A549 (cell line): Measurements from ENCODE around the gene SEMA7A. TPM values are rescaled to one million over a fixed set of nuclear protein-coding genes. Genes with fewer than 3 reads are reported as not detected.

Experiments used
- ATAC-seq, 2 experiments: fragments of 200-7000 bp in 1 of 2; fragments of >200 bp in 1 of 2; cut with Nextera tagmentation in 1 of 2; cut with Tn5 transposase in 1 of 2; 3 replicates each; pipeline versions ENCODE4 v1.8.0 to v1.9.1; 2018 to 2020; ENCODE audit warnings: mild to moderate bottlenecking in 1 of 2, moderate library complexity in 1 of 2
- CTCF ChIA-PET: fragments of 300-600 bp; sonication (Branson Sonifier 250); formaldehyde crosslinking; extraction: SDS; loops from one replicate; lab custom pipeline; 2021; ENCODE audit warnings: antibody characterized with exemption, inconsistent platforms; lab: Yijun Ruan, JAX
- POLR2A ChIA-PET: fragments of 350-600 bp; formaldehyde crosslinking; extraction: SDS; loops from one replicate; lab custom pipeline; 2021; ENCODE audit warnings: antibody characterized with exemption, inconsistent platforms; lab: Yijun Ruan, JAX
- DNase-seq, 2 experiments: peaks; one replicate each; pipeline versions ENCODE4 v3.0.0 to v3.0.0-alpha.2; 2011 to 2016; ENCODE audit warnings: low read depth in 1 of 2, low spot score in 1 of 2
- FAIRE-seq: peaks from 2 replicates; lab custom pipeline; 2011; peaks lifted over from hg19 to GRCh38; lab: Jason Lieb, UNC
- H3K27ac ChIP-seq, 2 experiments: fragments of >200 bp; sonication (Bioruptor Twin); formaldehyde crosslinking; 3 replicates each; pipeline ENCODE4 v1.5.1; 2016 to 2017
- H3K4me1 ChIP-seq: fragments of >200 bp; sonication (Bioruptor Twin); formaldehyde crosslinking; 3 replicates; pipeline ENCODE4 v1.6.1; 2016
- H3K4me2 ChIP-seq: fragments of >200 bp; sonication (Bioruptor Twin); formaldehyde crosslinking; 3 replicates; pipeline ENCODE4 v1.6.1; 2016
- H3K4me3 ChIP-seq: fragments of >200 bp; sonication (Bioruptor Twin); formaldehyde crosslinking; 3 replicates; pipeline ENCODE4 v1.5.1; 2016
- H3K9me3 ChIP-seq: fragments of >200 bp; sonication (Bioruptor Twin); formaldehyde crosslinking; 3 replicates; pipeline ENCODE4 v1.6.1; 2016
- CBX2 ChIP-seq: fragments of 200-600 bp; sonication (generic); IDR thresholded peaks from 2 replicates; pipeline ENCODE4 v1.6.1; 2016; ENCODE audit warnings: low read depth, mild to moderate bottlenecking, borderline replicate concordance
- CBX8 ChIP-seq: fragments of 200-600 bp; sonication (generic); IDR thresholded peaks from 2 replicates; pipeline ENCODE4 v1.6.1; 2016
- CHD2 ChIP-seq: fragments of 150-350 bp; IDR thresholded peaks from 2 replicates; pipeline ENCODE4 v1.6.1; 2014; ENCODE audit warnings: low read length; ENCODE audit not compliant: partially characterized antibody
- EP300 ChIP-seq, 2 experiments: fragments of >200 bp; sonication (Bioruptor Twin); formaldehyde crosslinking; IDR thresholded peaks; 2 replicates in 1 of 2; 3 replicates in 1 of 2; pipeline ENCODE4 v1.6.1; 2016 to 2017
- ESRRA ChIP-seq: fragments of 150-350 bp; IDR thresholded peaks from 2 replicates; pipeline ENCODE4 v1.6.1; 2014; ENCODE audit warnings: mild to moderate bottlenecking, low read length, borderline replicate concordance
- FOSB ChIP-seq: fragments of 250-450 bp; sonication (Bioruptor Pico); IDR thresholded peaks from 2 replicates; pipeline ENCODE4 v1.5.0; 2020; ENCODE audit warnings: mild to moderate bottlenecking, moderate library complexity
- FOSL2 ChIP-seq, 2 experiments: fragments of 450-650 bp in 1 of 2; fragments of >200 bp in 1 of 2; sonication (Bioruptor Twin) in 1 of 2; formaldehyde crosslinking; IDR thresholded peaks; 2 replicates each; pipeline versions ENCODE4 v1.5.0 to v1.6.1; 2016 to 2020; ENCODE audit warnings: mild to moderate bottlenecking in 1 of 2, moderate library complexity in 1 of 2
- FOXS1 ChIP-seq: fragments of 250-450 bp; sonication (Bioruptor Pico); IDR thresholded peaks from 2 replicates; pipeline ENCODE4 v1.5.0; 2020; ENCODE audit warnings: mild to moderate bottlenecking, moderate library complexity
- HOXA7 ChIP-seq: fragments of 250-450 bp; sonication (Bioruptor Pico); IDR thresholded peaks from 2 replicates; pipeline ENCODE4 v1.5.0; 2020; ENCODE audit warnings: mild to moderate bottlenecking, moderate library complexity
- HOXB13 ChIP-seq: fragments of 250-450 bp; sonication (Bioruptor Pico); IDR thresholded peaks from 2 replicates; pipeline ENCODE4 v1.5.0; 2020; ENCODE audit warnings: low read depth, mild to moderate bottlenecking, moderate library complexity
- HOXB5 ChIP-seq: fragments of 250-450 bp; sonication (Bioruptor Pico); IDR thresholded peaks from 2 replicates; pipeline ENCODE4 v1.5.0; 2020; ENCODE audit warnings: mild to moderate bottlenecking, moderate library complexity
- JUN ChIP-seq, 2 experiments: fragments of >200 bp; sonication (Bioruptor Twin); formaldehyde crosslinking; IDR thresholded peaks; 2 replicates in 1 of 2; 3 replicates in 1 of 2; pipeline ENCODE4 v1.6.1; 2016 to 2017
- JUNB ChIP-seq: fragments of >200 bp; sonication (Bioruptor Twin); formaldehyde crosslinking; IDR thresholded peaks from 2 replicates; pipeline ENCODE4 v1.6.1; 2016
- KDM1A ChIP-seq: fragments of 200-600 bp; sonication (generic); IDR thresholded peaks from 2 replicates; pipeline ENCODE4 v1.6.1; 2016; ENCODE audit warnings: low read depth, mild to moderate bottlenecking
- MYC ChIP-seq: IDR thresholded peaks from 2 replicates; pipeline ENCODE4 v1.6.1; 2012; ENCODE audit warnings: mild to moderate bottlenecking, inconsistent platforms, low read length, improper control_type of control experiment, borderline replicate concordance
- NPAS2 ChIP-seq: fragments of 250-450 bp; sonication (Bioruptor Pico); IDR thresholded peaks from 2 replicates; pipeline ENCODE4 v1.8.0; 2022; ENCODE audit warnings: mild to moderate bottlenecking, moderate library complexity, borderline replicate concordance
- PHF8 ChIP-seq: fragments of 200-600 bp; sonication (generic); IDR thresholded peaks from 2 replicates; pipeline ENCODE4 v1.6.1; 2016; ENCODE audit warnings: low read depth, mild to moderate bottlenecking, antibody characterized with exemption, moderate library complexity, borderline replicate concordance
- RCOR1 ChIP-seq: fragments of 150-350 bp; IDR thresholded peaks from 2 replicates; pipeline ENCODE4 v1.6.1; 2014; ENCODE audit warnings: antibody characterized with exemption, low read length, low read depth
- RNF2 ChIP-seq: fragments of 200-600 bp; sonication (generic); IDR thresholded peaks from 2 replicates; pipeline ENCODE4 v1.6.1; 2016; ENCODE audit warnings: low read depth, mild to moderate bottlenecking, antibody characterized with exemption, moderate library complexity, borderline replicate concordance
- SMC3 ChIP-seq: fragments of >200 bp; sonication (Bioruptor Twin); formaldehyde crosslinking; IDR thresholded peaks from 3 replicates; pipeline ENCODE4 v1.6.1; 2018; ENCODE audit warnings: inconsistent platforms
- TFCP2L1 ChIP-seq: fragments of 250-450 bp; sonication (Bioruptor Pico); IDR thresholded peaks from 2 replicates; pipeline ENCODE4 v1.5.0; 2021; ENCODE audit warnings: mild to moderate bottlenecking
- ZC3H11A ChIP-seq: fragments of 450-650 bp; IDR thresholded peaks from 2 replicates; pipeline ENCODE4 v1.6.1; 2014; ENCODE audit warnings: antibody characterized with exemption, mild to moderate bottlenecking
- ZFP36 ChIP-seq: fragments of 450-650 bp; IDR thresholded peaks from 2 replicates; pipeline ENCODE4 v1.6.1; 2014; ENCODE audit warnings: borderline replicate concordance; ENCODE audit not compliant: partially characterized antibody
- ZNF302 ChIP-seq: fragments of 250-450 bp; sonication (Bioruptor Pico); IDR thresholded peaks from 2 replicates; pipeline ENCODE4 v1.9.0; 2021; ENCODE audit warnings: inconsistent platforms, mild to moderate bottlenecking, moderate library complexity
- WGBS: methylation state at CpG from one replicate; pipeline ENCODE4 v1.1.6; 2017; ENCODE audit errors: missing lambda C conversion rate; 5-methylcytosine and 5-hydroxymethylcytosine counted together
- polyA plus RNA-seq, 4 experiments: library from polyadenylated mRNA; depleted of rRNA in 3 of 4; stranded (reverse); fragments of >200 nt; fragmentation: RNase III in 1 of 4; extraction: RNeasy Plus Mini Kit Qiagen cat#74134 plus additional on column Dnase treatment in 1 of 4; gene quantifications; 2 replicates in 3 of 4; 3 replicates in 1 of 4; pipeline ENCODE4 v1.2.3, GENCODE V29; 2011 to 2017
- TF ChIP-seq, protein P1 (sequence below): fragments of >200 bp; sonication (Bioruptor Twin); formaldehyde crosslinking; IDR thresholded peaks from 2 replicates; pipeline ENCODE4 v1.6.1; 2016
- TF ChIP-seq, protein P2 (sequence below): fragments of >200 bp; sonication (Bioruptor Twin); formaldehyde crosslinking; IDR thresholded peaks from 3 replicates; pipeline ENCODE4 v1.5.1; 2016
- TF ChIP-seq, protein P3 (sequence below): fragments of >200 bp; sonication (Bioruptor Twin); formaldehyde crosslinking; IDR thresholded peaks from 3 replicates; pipeline ENCODE4 v1.6.1; 2016
- TF ChIP-seq, protein P4 (sequence below): IDR thresholded peaks from 2 replicates; pipeline ENCODE4 v1.6.1; 2012
- TF ChIP-seq, protein P5 (sequence below): IDR thresholded peaks from 2 replicates; pipeline ENCODE4 v1.6.1; 2012; ENCODE audit warnings: low read depth, borderline replicate concordance

Gene SEMA7A
- polyA plus RNA-seq, 2 of the 4 experiments (the other 2 are of a cell fraction) = 0.44 to 1.2 TPM

DNA sequence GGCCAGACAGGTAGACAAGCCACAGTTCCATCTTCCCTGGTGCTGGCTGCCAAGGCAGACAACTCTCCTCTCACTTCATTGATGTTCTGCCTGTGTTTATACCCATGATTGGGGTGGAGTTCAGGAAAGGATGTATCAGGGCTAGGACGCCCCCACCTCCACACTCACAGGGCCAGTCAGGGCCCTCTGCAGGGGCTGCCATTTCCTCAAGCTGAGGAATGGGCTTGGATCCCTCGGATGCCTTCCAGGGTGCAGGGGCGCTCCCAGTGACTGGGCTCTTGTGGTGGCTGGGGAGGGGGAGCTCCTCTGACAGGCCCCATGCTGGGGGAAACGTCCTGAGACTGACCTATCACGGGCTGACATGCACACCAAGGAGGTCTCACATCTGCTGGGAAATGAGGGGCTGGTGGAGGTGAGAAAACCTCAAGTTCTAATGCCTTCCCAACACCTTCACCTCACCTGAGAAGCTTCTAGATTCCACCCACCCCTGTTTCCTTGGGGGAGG, 31.4 kb downstream of the SEMA7A start:
- TF ChIP-seq SMC3 (no peak), NPAS2 (CRISPR knock-in tag) (no peak), TFCP2L1 (CRISPR knock-in tag) (no peak), FOXS1 (CRISPR knock-in tag) (no peak), PHF8 (no peak), KDM1A (no peak), ZC3H11A (no peak), EP300 (IDR thresholded peaks at IDR 0.05) (no peak), ZFP36 (no peak), CBX2 (no peak), FOSL2 (IDR thresholded peaks at IDR 0.05) (no peak), FOSL2 (CRISPR knock-in tag; IDR thresholded peaks at IDR 0.05) (no peak), RNF2 (no peak), CBX8 (no peak), HOXA7 (CRISPR knock-in tag) (no peak), FOSB (CRISPR knock-in tag) (no peak)
- TF ChIP-seq, protein P1, sequence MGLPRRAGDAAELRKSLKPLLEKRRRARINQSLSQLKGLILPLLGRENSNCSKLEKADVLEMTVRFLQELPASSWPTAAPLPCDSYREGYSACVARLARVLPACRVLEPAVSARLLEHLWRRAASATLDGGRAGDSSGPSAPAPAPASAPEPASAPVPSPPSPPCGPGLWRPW = no peak
- TF ChIP-seq, protein P2, sequence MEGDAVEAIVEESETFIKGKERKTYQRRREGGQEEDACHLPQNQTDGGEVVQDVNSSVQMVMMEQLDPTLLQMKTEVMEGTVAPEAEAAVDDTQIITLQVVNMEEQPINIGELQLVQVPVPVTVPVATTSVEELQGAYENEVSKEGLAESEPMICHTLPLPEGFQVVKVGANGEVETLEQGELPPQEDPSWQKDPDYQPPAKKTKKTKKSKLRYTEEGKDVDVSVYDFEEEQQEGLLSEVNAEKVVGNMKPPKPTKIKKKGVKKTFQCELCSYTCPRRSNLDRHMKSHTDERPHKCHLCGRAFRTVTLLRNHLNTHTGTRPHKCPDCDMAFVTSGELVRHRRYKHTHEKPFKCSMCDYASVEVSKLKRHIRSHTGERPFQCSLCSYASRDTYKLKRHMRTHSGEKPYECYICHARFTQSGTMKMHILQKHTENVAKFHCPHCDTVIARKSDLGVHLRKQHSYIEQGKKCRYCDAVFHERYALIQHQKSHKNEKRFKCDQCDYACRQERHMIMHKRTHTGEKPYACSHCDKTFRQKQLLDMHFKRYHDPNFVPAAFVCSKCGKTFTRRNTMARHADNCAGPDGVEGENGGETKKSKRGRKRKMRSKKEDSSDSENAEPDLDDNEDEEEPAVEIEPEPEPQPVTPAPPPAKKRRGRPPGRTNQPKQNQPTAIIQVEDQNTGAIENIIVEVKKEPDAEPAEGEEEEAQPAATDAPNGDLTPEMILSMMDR = no peak
- TF ChIP-seq, protein P3, sequence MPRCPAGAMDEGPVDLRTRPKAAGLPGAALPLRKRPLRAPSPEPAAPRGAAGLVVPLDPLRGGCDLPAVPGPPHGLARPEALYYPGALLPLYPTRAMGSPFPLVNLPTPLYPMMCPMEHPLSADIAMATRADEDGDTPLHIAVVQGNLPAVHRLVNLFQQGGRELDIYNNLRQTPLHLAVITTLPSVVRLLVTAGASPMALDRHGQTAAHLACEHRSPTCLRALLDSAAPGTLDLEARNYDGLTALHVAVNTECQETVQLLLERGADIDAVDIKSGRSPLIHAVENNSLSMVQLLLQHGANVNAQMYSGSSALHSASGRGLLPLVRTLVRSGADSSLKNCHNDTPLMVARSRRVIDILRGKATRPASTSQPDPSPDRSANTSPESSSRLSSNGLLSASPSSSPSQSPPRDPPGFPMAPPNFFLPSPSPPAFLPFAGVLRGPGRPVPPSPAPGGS = no peak
- TF ChIP-seq, protein P4, sequence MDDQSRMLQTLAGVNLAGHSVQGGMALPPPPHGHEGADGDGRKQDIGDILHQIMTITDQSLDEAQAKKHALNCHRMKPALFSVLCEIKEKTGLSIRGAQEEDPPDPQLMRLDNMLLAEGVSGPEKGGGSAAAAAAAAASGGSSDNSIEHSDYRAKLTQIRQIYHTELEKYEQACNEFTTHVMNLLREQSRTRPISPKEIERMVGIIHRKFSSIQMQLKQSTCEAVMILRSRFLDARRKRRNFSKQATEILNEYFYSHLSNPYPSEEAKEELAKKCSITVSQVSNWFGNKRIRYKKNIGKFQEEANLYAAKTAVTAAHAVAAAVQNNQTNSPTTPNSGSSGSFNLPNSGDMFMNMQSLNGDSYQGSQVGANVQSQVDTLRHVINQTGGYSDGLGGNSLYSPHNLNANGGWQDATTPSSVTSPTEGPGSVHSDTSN = no peak
- no peak overlapping the region for H3K4me2 ChIP-seq
- POLR2A ChIA-PET = no interaction called here
- peaks cover 11% of the 10 kb centered on the region for H3K4me1 ChIP-seq
- 62% methylated on average over 2 of the region's 5 CpGs for WGBS
- FAIRE-seq (no peak), ATAC-seq (no peak), DNase-seq (no peak)
- no peak overlapping the region for H3K4me3 ChIP-seq
- CTCF ChIA-PET = interaction anchor here (1.1 to 6.8 kb wide), 4 partner anchors 8 to 36 kb away, joined by 3 to 33 read pairs (median 6); no protein-coding TSS in a partner anchor
- no peaks in the 10 kb centered on the region for H3K9me3 ChIP-seq
- no peak overlapping the region for H3K27ac ChIP-seq

DNA sequence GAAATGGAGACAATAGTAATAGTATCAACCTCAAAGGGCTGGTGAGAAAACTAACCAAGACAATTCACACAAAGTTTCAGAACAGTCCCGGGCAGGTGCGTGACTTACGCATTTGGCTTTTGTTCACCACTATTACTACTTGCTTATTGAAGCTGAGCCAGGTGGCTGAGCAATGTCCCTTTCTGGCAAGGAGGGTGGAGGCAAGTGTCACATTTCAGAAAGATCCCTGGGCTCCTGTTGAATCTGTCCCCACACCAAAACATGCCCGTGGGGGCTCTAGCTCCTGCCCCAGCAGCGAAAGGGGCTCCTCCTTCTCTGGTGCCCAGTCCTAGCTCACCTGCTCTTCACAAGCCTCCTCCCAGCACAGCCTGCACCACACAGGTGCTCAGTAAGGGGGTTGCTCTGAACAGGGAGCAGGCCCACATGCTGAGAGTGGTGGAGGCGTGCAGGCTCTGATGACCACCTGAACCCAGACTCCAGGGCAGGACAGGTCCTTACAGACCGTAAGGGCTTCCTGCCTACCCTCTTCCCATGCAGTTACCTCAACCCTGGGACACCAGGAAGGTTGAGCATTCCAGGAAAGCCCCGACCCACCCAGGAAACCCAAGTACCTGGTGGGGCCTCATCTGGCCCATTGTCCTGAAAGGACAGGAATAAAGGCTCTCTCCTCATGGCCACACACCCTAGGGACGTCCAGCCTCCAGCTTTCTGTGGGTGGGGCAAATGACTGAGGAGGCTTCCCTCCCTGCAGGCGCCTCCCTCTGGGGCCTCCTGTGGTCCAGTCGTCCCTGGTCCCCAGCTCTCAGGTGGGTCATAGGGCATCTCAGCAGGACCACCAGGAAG, 32.6 kb downstream of the SEMA7A start:
- TF ChIP-seq MYC (no peak), FOSB (CRISPR knock-in tag) (no peak), HOXA7 (CRISPR knock-in tag) (no peak), FOSL2 (IDR thresholded peaks at IDR 0.05) (no peak), FOSL2 (CRISPR knock-in tag; IDR thresholded peaks at IDR 0.05) (no peak), HOXB5 (CRISPR knock-in tag) (no peak), JUN (IDR thresholded peaks at IDR 0.05) (no peak), CHD2 (no peak), HOXB13 (CRISPR knock-in tag) (no peak), ZNF302 (CRISPR knock-in tag) (no peak), CBX8 (no peak), RCOR1 (no peak), ESRRA (no peak), JUNB (no peak), TFCP2L1 (CRISPR knock-in tag) (no peak), FOXS1 (CRISPR knock-in tag) (no peak)
- TF ChIP-seq, protein P3 = no peak
- TF ChIP-seq, protein P1 = no peak
- TF ChIP-seq, protein P5, sequence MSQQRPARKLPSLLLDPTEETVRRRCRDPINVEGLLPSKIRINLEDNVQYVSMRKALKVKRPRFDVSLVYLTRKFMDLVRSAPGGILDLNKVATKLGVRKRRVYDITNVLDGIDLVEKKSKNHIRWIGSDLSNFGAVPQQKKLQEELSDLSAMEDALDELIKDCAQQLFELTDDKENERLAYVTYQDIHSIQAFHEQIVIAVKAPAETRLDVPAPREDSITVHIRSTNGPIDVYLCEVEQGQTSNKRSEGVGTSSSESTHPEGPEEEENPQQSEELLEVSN = no peak
- TF ChIP-seq, all 56 proteins: peak for 0
- CTCF ChIA-PET = interaction anchor here (0.8 to 2.0 kb wide), 4 partner anchors 9 to 38 kb away, joined by 3 to 7 read pairs (median 4); no protein-coding TSS in a partner anchor
- H3K9me3 ChIP-seq = no peaks in the 10 kb centered on the region
- no peak overlapping the region for H3K4me3 ChIP-seq
- WGBS = 69% methylated on average over 7 of the region's 11 CpGs
- no peak for FAIRE-seq
- peaks cover 19% of the 10 kb centered on the region for H3K4me1 ChIP-seq
- ATAC-seq = no peak
- DNase-seq = no peak
- POLR2A ChIA-PET = no interaction called here
- H3K4me2 ChIP-seq = no peak overlapping the region
- no peak overlapping the region for H3K27ac ChIP-seq
